Myocyte (in vitro differentiated cells): ENCODE results near the gene PSMG4. TPM values are rescaled to one million over a fixed set of nuclear protein-coding genes. Genes with fewer than 3 reads are reported as not detected.
A peak's percentile ranks its signal among the peaks of the same experiment; 100 is the strongest.

ENCODE experiments used
- DNase-seq: peaks from one replicate; pipeline ENCODE4 v3.0.0-alpha.2; 2012; ENCODE audit warnings: low read depth
- total RNA-seq: library from RNA; depleted of rRNA; stranded (reverse); fragments of >200 nt; gene quantifications from 2 replicates; pipeline ENCODE4 v1.2.3, GENCODE V29; 2014

Gene PSMG4
- total RNA-seq, 1 donor from 2014 or later, result 16.8 TPM

GRCh38 chr6:3305831-3306230 lies 47.1 kb downstream of the PSMG4 start:
- no peak for DNase-seq

- no peak for DNase-seq
These were observed 48.1 kb downstream of the PSMG4 start for GRCh38 chr6:3306848-3307247.

GRCh38 chr6:3307436-3307835 lies 48.7 kb downstream of the PSMG4 start:
- no peak for DNase-seq

GRCh38 chr6:3308106-3308505 lies 49.4 kb downstream of the PSMG4 start:
- DNase-seq, result no peak

- DNase-seq, result peak; percentile 75
These were observed 50.8 kb downstream of the PSMG4 start for GRCh38 chr6:3309391-3310050.

GRCh38 chr6:3310051-3310448 lies 51.3 kb downstream of the PSMG4 start:
- DNase-seq, result no peak

DNA sequence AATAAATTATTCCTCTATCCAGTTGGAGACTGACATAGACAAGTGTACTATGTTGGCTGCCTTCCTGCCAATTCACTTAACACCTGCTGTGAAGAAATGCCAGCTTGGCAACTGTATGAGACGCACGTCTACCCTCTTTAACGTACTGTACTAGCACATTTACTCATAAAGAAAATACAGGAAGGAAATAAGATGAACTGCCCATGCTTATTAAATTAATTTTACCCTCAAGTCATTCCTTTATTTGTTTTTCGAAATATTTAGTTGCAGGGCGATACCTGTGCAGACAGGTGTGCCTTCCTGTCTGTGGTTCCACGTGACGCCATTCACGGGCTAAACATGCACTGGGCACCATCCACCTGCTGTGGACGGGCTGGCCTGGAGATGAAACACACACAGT lies 52.0 kb downstream of the PSMG4 start:
- DNase-seq, result peak; percentile 65

GRCh38 chr6:3311826-3312225 lies 53.1 kb downstream of the PSMG4 start:
- DNase-seq, result no peak

GRCh38 chr6:3312604-3313231 lies 54.0 kb downstream of the PSMG4 start:
- peak; percentile 90 for DNase-seq

- no peak for DNase-seq
These were observed 55.4 kb downstream of the PSMG4 start for GRCh38 chr6:3314176-3314575.

DNA sequence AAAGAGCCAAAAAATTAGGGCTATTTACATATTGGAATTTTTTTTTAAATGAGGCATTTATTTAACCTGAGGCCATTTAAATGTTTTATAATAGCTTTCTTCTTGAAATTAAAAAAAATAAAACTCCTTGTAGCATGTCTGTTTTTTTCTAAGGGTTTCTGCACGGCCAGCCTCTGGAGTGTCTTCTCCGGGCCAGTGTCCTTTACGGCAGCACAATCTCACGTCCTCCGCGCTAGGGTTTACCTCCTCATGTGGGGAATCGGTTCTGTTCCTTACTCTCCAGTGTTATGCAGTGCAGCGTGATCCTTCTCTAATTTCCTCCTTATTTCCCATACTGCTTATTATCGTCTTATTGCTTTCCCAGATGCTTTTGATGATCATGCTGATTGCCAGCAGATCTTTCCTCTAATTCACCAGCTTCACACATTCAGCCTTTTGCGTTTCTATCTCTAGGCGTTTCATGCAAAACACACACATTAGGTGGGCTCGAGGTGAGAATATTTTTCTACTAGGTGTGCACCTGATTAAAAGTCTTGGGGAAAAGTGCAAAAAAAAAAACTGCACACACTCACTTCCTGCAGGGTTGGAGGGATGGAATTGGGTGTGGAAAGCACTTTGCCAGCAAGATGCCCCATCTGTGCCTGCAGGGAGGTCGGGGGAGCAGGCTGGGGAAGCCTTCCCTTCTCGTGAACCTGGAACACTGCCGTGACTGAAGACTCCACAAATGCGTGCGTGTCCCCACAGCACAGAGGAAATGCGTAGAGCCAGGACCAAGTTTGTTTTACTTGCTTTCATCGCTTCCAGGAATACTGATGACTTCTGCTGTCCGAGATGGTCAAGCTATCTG lies 56.1 kb downstream of the PSMG4 start:
- DNase-seq, result no peak

- no peak for DNase-seq
These were observed 57.1 kb downstream of the PSMG4 start for GRCh38 chr6:3315841-3316240.

DNA sequence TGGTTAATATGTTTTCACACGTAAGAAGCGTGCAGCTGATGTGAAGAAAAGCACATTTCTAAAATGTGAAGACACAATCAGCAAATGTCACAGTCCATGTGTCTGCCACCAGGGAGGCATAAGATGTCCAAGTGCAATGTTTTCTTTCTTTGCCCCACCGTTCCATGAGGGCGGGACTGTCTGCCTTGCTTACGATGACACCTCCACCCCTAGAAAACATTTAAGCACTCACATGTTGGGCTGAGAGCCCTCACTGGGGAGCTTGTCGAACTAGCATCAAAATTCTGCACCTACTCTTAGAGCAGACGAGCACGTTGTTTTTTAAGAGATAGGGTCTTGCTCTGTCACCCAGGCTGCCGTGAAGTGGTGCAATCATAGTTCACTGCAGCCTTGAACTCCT lies 57.6 kb downstream of the PSMG4 start:
- DNase-seq, result no peak

GRCh38 chr6:3316818-3317217 lies 58.1 kb downstream of the PSMG4 start:
- DNase-seq, result no peak

Other genes starting within 250 kb of the PSMG4 start
- gene RIPK1, start 190.5 kb upstream of the PSMG4 start, total RNA-seq, result 8.9 and 9.8 TPM in 2 replicates
- 28.7 and 32.9 TPM in 2 replicates for gene BPHL, start 140.2 kb upstream of the PSMG4 start, total RNA-seq
- 328 and 370 TPM in 2 replicates for gene TUBB2A, start 101.4 kb upstream of the PSMG4 start, total RNA-seq
- 112 and 114 TPM in 2 replicates for gene TUBB2B, start 31.3 kb upstream of the PSMG4 start, total RNA-seq
- 1.9 and 4.0 TPM in 2 replicates for gene SLC22A23, start 198.1 kb downstream of the PSMG4 start, total RNA-seq